ENCODE measurements around the gene HSPA1L.
"Not testable (repeated sequence)": the region's sequence is repeated elsewhere in the genome, so short reads cannot be mapped to it uniquely, and the experiment has no call there.

Gene HSPA1L

GRCh38 chr6:31794294-31794865, 20.7 kb downstream of the HSPA1L start:
- H3K27ac Mint-ChIP-seq = peak overlapping the region; percentile 75
- H3K4me3 Mint-ChIP-seq = peak overlapping the region; percentile 98
- no peak for DNase-seq
- peaks cover 37% of the 10 kb centered on the region for H3K36me3 Mint-ChIP-seq (ENCODE audit: low read depth)
- TF ChIP-seq CTCF (IDR thresholded peaks at IDR 0.05) = no peak
- no peaks in the 10 kb centered on the region for H3K9me3 Mint-ChIP-seq
- H3K4me1 Mint-ChIP-seq = peaks cover 48% of the 10 kb centered on the region
- no peaks in the 10 kb centered on the region for H3K27me3 Mint-ChIP-seq (ENCODE audit: low read depth, poor library complexity)

- Mint-ChIP-seq H3K4me1 (peaks cover 48% of the 10 kb centered on the region), H3K4me3 (peak overlapping the region; percentile 98), H3K36me3 (ENCODE audit: low read depth) (peaks cover 42% of the 10 kb centered on the region)
- not testable (repeated sequence) for H3K27me3 Mint-ChIP-seq (ENCODE audit: low read depth, poor library complexity); DNase-seq; H3K9me3 Mint-ChIP-seq; H3K27ac Mint-ChIP-seq
Observed at GRCh38 chr6:31793927-31794245, 21.2 kb downstream of the HSPA1L start.

GRCh38 chr6:31792761-31793171, 22.3 kb downstream of the HSPA1L start:
- peaks cover 48% of the 10 kb centered on the region for H3K4me1 Mint-ChIP-seq
- no peak for TF ChIP-seq CTCF (IDR thresholded peaks at IDR 0.05)
- H3K9me3 Mint-ChIP-seq = no peaks in the 10 kb centered on the region
- no peak for DNase-seq
- peaks cover 48% of the 10 kb centered on the region for H3K36me3 Mint-ChIP-seq (ENCODE audit: low read depth)
- H3K27me3 Mint-ChIP-seq (ENCODE audit: low read depth, poor library complexity) = no peaks in the 10 kb centered on the region
- H3K4me3 Mint-ChIP-seq = no peak overlapping the region
- H3K27ac Mint-ChIP-seq = no peak overlapping the region

- Mint-ChIP-seq H3K4me3 (no peak overlapping the region), H3K36me3 (ENCODE audit: low read depth) (peaks cover 42% of the 10 kb centered on the region), H3K27me3 (ENCODE audit: low read depth, poor library complexity) (no peaks in the 10 kb centered on the region), H3K9me3 (no peaks in the 10 kb centered on the region), H3K27ac (peak overlapping the region; percentile 33), H3K4me1 (peaks cover 48% of the 10 kb centered on the region)
- DNase-seq = no peak
- no peak for TF ChIP-seq CTCF (IDR thresholded peaks at IDR 0.05)
Observed at GRCh38 chr6:31792090-31792374, 23.1 kb downstream of the HSPA1L start.

GRCh38 chr6:31791324-31792089, 23.6 kb downstream of the HSPA1L start:
- H3K36me3 Mint-ChIP-seq (ENCODE audit: low read depth) = peaks cover 43% of the 10 kb centered on the region
- no peaks in the 10 kb centered on the region for H3K27me3 Mint-ChIP-seq (ENCODE audit: low read depth, poor library complexity)
- H3K4me1 Mint-ChIP-seq = peaks cover 48% of the 10 kb centered on the region
- peak overlapping the region; percentile 66 for H3K27ac Mint-ChIP-seq
- peak; percentile 57 for TF ChIP-seq CTCF (IDR thresholded peaks at IDR 0.05)
- peak overlapping the region; percentile 36 for H3K4me3 Mint-ChIP-seq
- peak; percentile 78 for DNase-seq
- no peaks in the 10 kb centered on the region for H3K9me3 Mint-ChIP-seq

DNA sequence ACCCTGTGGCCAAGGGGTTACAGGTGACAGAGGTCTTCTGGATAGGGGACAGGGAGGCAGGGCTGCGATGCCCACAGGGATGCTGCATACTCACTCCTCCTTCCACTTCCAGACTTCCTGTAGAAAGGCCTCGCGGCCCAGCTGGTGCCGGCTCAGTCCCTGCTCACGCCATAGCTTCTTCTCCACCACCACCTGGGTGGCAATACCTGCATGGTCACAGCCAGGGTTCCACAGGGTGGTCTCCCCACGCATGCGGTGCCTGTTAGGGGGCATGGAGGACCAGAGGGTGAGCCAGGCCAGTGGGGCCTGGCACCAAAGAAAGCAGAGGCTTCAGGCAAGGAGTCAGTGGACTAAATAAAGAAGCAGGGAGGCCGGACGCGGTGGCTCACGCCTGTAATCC, 29.6 kb downstream of the HSPA1L start:
- H3K27me3 Mint-ChIP-seq (ENCODE audit: low read depth, poor library complexity) = no peaks in the 10 kb centered on the region
- H3K27ac Mint-ChIP-seq = no peak overlapping the region
- no peaks in the 10 kb centered on the region for H3K9me3 Mint-ChIP-seq
- H3K4me1 Mint-ChIP-seq = peaks cover under 1% of the 10 kb centered on the region
- H3K36me3 Mint-ChIP-seq (ENCODE audit: low read depth) = peaks cover 53% of the 10 kb centered on the region
- no peak for DNase-seq
- H3K4me3 Mint-ChIP-seq = no peak overlapping the region
- TF ChIP-seq CTCF (IDR thresholded peaks at IDR 0.05) = no peak

Measured in nephron progenitor cell (in vitro differentiated cells).